ENCODE measurements around the gene CAMK2N2. TPM values are rescaled to one million over a fixed set of nuclear protein-coding genes. Genes with fewer than 3 reads are reported as not detected.

The CAMK2N2 gene
- total and polyA plus RNA-seq, 9 of the 15 experiments (the other 6 are each of a cell fraction or from before 2014, with no cell fraction given) = 0.08 to 0.22 (median 0.11) TPM; not detected in 5

- no peak for TF ChIP-seq RFX5 (IDR thresholded peaks at IDR 0.05; ENCODE audit: low read depth, low read length)
- no peak for TF ChIP-seq HMG20B (CRISPR knock-in tag; IDR thresholded peaks at IDR 0.05)
- TF ChIP-seq IFI16 (CRISPR knock-in tag; IDR thresholded peaks at IDR 0.05) = no peak
- TF ChIP-seq, protein P1, sequence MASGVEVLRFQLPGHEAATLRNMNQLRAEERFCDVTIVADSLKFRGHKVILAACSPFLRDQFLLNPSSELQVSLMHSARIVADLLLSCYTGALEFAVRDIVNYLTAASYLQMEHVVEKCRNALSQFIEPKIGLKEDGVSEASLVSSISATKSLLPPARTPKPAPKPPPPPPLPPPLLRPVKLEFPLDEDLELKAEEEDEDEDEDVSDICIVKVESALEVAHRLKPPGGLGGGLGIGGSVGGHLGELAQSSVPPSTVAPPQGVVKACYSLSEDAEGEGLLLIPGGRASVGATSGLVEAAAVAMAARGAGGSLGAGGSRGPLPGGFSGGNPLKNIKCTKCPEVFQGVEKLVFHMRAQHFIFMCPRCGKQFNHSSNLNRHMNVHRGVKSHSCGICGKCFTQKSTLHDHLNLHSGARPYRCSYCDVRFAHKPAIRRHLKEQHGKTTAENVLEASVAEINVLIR (CRISPR knock-in tag; IDR thresholded peaks at IDR 0.05) = no peak
- TF ChIP-seq KHSRP (IDR thresholded peaks at IDR 0.05) = no peak
- TF ChIP-seq GTF2A2 (tag; IDR thresholded peaks at IDR 0.05) = peak; percentile 95
- TF ChIP-seq, protein P2, sequence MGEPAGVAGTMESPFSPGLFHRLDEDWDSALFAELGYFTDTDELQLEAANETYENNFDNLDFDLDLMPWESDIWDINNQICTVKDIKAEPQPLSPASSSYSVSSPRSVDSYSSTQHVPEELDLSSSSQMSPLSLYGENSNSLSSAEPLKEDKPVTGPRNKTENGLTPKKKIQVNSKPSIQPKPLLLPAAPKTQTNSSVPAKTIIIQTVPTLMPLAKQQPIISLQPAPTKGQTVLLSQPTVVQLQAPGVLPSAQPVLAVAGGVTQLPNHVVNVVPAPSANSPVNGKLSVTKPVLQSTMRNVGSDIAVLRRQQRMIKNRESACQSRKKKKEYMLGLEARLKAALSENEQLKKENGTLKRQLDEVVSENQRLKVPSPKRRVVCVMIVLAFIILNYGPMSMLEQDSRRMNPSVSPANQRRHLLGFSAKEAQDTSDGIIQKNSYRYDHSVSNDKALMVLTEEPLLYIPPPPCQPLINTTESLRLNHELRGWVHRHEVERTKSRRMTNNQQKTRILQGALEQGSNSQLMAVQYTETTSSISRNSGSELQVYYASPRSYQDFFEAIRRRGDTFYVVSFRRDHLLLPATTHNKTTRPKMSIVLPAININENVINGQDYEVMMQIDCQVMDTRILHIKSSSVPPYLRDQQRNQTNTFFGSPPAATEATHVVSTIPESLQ (CRISPR knock-in tag; IDR thresholded peaks at IDR 0.05) = peak; percentile 59; the same call in 1 of the 2 replicates
- peak; percentile 35 to 52; a peak in 2 of 4 replicates for TF ChIP-seq FOXK2 (conservative IDR thresholded peaks at IDR 0.05 in 1 of 2, IDR thresholded peaks at IDR 0.05 in 1 of 2; ENCODE audit: low read depth in 2 of 2)
- no peak for TF ChIP-seq HDAC6 (IDR thresholded peaks at IDR 0.05; ENCODE audit: low read depth, low read length)
- no peak for TF ChIP-seq ARID1B (IDR thresholded peaks at IDR 0.05)
- no peak for TF ChIP-seq TEAD2 (tag; IDR thresholded peaks at IDR 0.05)
- TF ChIP-seq RUNX1 (IDR thresholded peaks at IDR 0.05; ENCODE audit: low read depth) = no peak
- TF ChIP-seq, protein P3, sequence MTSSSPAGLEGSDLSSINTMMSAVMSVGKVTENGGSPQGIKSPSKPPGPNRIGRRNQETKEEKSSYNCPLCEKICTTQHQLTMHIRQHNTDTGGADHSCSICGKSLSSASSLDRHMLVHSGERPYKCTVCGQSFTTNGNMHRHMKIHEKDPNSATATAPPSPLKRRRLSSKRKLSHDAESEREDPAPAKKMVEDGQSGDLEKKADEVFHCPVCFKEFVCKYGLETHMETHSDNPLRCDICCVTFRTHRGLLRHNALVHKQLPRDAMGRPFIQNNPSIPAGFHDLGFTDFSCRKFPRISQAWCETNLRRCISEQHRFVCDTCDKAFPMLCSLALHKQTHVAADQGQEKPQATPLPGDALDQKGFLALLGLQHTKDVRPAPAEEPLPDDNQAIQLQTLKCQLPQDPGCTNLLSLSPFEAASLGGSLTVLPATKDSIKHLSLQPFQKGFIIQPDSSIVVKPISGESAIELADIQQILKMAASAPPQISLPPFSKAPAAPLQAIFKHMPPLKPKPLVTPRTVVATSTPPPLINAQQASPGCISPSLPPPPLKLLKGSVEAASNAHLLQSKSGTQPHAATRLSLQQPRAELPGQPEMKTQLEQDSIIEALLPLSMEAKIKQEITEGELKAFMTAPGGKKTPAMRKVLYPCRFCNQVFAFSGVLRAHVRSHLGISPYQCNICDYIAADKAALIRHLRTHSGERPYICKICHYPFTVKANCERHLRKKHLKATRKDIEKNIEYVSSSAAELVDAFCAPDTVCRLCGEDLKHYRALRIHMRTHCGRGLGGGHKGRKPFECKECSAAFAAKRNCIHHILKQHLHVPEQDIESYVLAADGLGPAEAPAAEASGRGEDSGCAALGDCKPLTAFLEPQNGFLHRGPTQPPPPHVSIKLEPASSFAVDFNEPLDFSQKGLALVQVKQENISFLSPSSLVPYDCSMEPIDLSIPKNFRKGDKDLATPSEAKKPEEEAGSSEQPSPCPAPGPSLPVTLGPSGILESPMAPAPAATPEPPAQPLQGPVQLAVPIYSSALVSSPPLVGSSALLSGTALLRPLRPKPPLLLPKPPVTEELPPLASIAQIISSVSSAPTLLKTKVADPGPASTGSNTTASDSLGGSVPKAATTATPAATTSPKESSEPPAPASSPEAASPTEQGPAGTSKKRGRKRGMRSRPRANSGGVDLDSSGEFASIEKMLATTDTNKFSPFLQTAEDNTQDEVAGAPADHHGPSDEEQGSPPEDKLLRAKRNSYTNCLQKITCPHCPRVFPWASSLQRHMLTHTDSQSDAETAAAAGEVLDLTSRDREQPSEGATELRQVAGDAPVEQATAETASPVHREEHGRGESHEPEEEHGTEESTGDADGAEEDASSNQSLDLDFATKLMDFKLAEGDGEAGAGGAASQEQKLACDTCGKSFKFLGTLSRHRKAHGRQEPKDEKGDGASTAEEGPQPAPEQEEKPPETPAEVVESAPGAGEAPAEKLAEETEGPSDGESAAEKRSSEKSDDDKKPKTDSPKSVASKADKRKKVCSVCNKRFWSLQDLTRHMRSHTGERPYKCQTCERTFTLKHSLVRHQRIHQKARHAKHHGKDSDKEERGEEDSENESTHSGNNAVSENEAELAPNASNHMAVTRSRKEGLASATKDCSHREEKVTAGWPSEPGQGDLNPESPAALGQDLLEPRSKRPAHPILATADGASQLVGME (CRISPR knock-in tag; IDR thresholded peaks at IDR 0.05) = 0 out of 2 replicates have a peak, but pooled peaks have one; percentile 76
- TF ChIP-seq SRSF7 (optimal IDR thresholded peaks at IDR 0.05; ENCODE audit: low read depth, low read length) = no peak
- TF ChIP-seq STAT5A (IDR thresholded peaks at IDR 0.05; ENCODE audit: borderline replicate concordance, low read length) = no peak; the same call in 1 of the 2 replicates
- TF ChIP-seq, protein P4, sequence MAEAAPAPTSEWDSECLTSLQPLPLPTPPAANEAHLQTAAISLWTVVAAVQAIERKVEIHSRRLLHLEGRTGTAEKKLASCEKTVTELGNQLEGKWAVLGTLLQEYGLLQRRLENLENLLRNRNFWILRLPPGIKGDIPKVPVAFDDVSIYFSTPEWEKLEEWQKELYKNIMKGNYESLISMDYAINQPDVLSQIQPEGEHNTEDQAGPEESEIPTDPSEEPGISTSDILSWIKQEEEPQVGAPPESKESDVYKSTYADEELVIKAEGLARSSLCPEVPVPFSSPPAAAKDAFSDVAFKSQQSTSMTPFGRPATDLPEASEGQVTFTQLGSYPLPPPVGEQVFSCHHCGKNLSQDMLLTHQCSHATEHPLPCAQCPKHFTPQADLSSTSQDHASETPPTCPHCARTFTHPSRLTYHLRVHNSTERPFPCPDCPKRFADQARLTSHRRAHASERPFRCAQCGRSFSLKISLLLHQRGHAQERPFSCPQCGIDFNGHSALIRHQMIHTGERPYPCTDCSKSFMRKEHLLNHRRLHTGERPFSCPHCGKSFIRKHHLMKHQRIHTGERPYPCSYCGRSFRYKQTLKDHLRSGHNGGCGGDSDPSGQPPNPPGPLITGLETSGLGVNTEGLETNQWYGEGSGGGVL (CRISPR knock-in tag; IDR thresholded peaks at IDR 0.05) = no peak
- TF ChIP-seq ZBED1 (IDR thresholded peaks at IDR 0.05) = no peak
These were observed 12.6 kb downstream of the CAMK2N2 start, which contains the start of gene ALG3 (continued) for GRCh38 chr3:184248454-184249411.

Measured in K562 (cell line).